Activated naive CD8-positive, alpha-beta T cell treated with anti-CD3 and anti-CD28 coated beads, Interleukin-2, amount 50 U/mL, for 16 hours (primary cell): ENCODE measurements around the gene ALDH1L1.

Experiments used
- DNase-seq: peaks from one replicate; pipeline ENCODE4 v3.0.0-alpha.2; 2020; ENCODE audit warnings: low read depth, low spot score

Gene ALDH1L1

DNA sequence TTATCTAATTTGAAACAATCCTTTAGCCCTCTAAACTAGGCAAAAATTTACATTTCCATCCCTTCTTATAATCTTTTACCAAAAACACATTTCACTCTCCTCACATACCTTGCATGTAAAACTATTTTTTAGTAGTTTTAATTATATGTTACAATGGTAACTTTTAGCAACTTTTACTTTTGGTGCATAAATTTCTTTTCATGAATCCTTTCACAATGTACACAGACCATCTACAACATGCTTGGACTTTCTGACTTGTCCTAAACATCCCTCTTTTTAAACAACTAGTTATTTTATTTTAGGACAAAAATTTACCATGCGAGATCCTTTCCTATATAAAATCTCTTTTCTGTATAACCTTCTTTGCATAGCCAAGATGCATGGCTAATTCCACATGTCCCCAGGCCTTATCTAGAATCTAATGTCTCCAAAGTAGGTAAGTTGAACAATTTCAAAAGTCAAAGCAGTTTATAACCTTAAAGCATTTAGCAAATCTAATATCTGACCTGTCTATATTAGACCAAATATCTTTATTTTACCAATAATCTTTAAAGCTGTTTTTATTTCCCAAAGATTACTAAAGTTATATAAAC lies 14.4 kb upstream of the ALDH1L1 start:
- no peak for DNase-seq

DNA sequence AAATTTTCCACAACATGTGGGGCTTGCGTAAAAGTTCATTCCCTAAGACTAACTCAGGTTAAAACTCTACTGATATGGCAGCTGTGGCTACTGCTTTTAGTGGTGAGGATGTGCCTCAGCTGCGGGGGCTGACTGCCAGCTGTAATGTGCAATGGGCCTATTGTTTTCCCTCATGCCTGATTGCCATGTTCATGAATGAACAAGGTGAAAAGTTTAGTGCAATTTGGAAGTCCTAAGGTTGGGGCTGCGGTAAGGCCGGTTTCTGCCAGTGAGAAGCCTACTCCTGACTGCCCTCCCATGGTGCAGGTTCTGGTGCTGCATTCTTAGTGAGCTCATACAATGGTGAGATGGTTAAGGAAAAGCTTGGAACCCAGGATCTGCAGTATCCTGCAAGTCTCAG lies 10.9 kb upstream of the ALDH1L1 start:
- DNase-seq = no peak

GRCh38 chr3:126187920-126188319 lies 7.5 kb upstream of the ALDH1L1 start:
- DNase-seq = no peak

DNA sequence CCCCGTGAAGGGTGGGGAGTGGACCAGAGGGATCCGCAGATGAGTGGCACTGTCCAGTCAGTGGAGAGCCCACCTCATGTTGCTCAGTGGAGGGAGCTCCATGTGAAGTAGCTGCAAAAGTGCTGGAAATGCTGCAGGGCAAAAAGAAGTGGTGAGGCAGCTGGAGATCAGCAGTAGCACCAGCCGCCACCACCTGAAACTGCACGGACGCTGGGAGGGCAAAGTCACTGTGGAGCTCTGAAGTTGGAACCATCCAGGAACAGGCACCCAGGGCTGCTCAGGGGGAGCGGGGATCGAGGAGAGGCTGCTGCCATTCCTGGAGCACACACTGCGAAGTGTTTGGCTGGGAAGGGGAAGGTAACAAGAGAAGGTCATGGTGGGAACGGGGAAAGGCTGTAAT lies 6.4 kb upstream of the ALDH1L1 start:
- DNase-seq = no peak

DNA sequence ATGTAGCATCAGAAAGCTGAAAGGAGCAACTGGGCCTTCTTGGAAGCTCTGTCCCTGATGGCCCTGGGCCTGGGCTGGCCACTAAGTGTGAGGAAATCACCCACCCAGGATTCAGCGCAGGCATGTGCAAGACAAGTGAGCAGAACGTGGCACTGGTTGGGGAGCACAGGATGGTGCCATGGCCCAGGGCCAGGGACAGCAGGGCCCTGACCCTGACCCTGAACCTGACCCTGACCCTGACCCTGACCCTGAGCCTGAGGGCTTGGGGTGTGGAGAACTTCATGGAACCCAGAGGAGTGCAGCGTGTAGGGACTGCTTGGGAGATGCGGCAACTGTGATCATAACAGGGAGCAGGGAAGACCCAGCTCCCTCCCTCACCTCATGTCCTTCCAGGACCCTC lies 5.9 kb upstream of the ALDH1L1 start:
- no peak for DNase-seq

- no peak for DNase-seq
These were observed 4.1 kb upstream of the ALDH1L1 start for GRCh38 chr3:126184465-126185000.

DNA sequence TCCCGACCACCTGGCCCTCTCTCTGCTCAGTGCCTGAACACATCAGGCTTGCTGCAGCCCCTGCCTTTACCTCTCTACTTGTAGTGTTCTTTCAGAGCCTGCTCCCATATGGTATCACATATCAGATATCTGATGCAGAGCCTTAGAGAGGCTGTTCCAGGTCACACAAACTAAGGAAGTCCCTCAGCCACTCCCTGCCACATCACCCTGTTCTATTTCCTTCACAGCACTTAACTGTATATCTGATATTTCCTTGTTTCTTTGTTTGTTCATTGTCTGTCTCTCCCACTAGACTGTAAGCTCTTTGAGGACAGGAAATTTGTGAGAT lies 976 bp upstream of the ALDH1L1 start:
- DNase-seq = no peak

- no peak for DNase-seq
These were observed 435 bp downstream of the ALDH1L1 start for GRCh38 chr3:126179825-126180476.

DNA sequence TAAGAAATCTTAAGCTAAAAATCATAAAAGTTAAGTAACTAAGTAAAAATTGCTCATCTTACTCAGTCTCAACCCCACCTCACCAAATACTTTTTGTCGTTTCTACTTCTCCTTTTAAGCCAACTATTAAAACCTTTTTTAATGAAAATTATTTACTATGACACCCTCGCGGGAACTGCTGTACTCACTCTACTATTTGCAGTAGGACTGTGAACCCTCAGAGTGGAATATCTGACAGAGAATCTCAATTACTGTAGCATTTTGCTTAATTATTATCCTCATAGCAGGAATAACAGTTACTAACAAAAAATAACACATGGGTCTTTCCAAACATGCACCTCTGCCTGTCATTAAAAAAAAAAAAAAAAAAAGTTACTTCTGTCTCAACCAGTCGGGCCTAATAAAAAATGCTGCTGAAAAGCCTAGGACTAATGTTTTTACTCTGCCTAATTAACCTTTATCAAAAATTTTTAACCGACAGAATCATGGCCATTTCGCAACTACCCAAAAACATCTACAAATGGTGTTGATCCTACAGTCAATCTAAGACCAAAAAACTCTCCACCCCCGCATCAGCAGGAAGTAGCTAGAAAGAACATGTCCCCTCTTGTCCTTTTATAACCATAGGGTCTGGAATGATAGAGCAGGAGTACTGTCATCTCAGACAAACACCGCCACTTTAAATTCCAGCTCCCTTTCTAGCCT lies 10.2 kb downstream of the ALDH1L1 start:
- DNase-seq = no peak

DNA sequence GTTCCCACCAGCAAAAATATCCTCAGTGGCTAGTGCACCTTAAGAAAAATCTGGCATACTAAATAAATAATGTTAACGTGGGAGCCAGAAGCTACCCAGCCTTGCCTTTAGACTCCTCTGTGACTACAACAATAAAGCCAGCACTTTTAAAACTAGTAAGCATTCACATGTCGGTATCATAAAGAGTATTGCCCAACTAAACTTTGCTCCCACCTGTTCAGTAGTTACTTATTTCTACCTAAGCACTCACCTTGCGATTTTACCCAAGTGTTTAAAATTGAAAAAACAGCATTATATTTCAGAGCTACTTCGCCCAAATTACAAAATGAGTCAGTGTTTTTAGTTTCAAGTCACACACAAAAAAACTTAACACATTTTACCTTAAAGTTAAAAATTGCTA lies 12.8 kb downstream of the ALDH1L1 start:
- DNase-seq = no peak

- DNase-seq = no peak
These were observed 14.4 kb downstream of the ALDH1L1 start for GRCh38 chr3:126166009-126166408.

GRCh38 chr3:126161309-126161708 lies 19.1 kb downstream of the ALDH1L1 start:
- DNase-seq = no peak

- DNase-seq = no peak
These were observed 19.9 kb downstream of the ALDH1L1 start for GRCh38 chr3:126160243-126161210.

GRCh38 chr3:126159476-126159875 lies 20.9 kb downstream of the ALDH1L1 start:
- DNase-seq = no peak

DNA sequence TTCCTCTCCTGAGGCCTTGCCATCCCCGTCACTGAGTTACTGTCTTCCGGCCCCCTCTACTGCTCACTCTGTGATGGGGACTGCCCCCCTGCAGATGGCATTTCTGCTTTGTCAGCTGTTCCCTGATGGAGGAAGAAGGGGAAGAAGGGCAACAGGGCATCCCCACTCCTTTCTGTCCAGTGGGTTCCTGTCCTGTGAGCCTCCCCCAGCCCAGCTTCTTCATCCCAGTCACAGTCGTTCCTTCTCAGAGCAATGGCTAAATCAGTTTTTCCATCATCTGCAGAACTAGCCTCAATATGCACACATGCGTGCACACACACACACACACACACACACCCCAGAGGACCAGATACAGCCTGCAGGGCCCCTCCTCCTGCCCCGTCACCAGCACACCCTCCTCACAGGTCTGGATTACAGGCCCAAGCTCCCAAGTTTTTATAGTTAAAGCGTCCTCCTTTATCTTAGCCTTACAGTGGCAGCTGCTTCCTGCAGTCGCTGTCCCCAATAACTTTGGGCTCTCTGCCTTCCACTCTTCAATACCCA lies 21.4 kb downstream of the ALDH1L1 start:
- DNase-seq = no peak

DNA sequence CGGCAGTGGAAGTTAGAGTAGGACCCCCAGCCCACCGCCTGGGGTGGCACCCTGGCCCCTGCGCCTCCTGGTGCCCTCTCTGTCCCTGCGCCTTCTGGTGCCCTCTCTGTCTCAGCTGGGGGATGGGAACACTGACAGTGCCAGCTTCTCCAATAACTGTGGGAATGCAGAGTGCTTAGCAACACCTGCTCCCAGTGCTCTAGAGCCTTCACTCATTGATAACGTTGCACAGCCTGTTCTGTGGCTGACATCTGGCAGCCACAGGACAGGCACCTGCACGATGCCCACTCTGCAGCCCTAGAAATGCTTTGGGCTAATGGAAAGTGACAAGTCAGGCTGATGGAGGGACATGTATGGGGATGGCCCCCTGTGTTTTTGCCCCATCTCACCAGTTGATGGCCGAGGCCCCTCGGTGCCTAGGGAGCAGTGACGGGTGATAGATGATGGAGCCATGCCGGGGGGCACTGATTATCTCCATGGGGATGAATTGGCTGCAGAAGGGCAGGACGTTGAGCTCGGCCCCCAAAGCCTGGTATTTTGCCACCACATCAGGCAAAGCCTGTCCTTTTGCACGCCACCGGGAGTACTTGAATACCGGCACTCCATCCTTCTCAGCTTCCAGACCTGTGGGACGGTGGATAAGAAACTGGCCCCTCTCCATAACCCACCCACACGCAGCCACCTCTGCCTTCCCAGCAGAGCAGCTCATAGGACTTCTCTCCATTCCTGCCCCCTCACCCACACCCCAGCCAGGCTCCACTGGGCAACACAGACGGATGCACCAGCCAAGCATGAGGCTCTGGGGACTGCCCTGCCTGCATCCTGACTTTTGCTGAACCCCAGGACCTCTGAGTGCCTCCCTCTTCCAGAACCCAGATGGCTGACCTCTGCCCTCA lies 22.1 kb downstream of the ALDH1L1 start:
- DNase-seq = no peak

- no peak for DNase-seq
These were observed 23.2 kb downstream of the ALDH1L1 start for GRCh38 chr3:126157083-126157768.

GRCh38 chr3:126156468-126156867 lies 23.9 kb downstream of the ALDH1L1 start:
- no peak for DNase-seq

- no peak for DNase-seq
These were observed 24.6 kb downstream of the ALDH1L1 start for GRCh38 chr3:126155819-126156218.

GRCh38 chr3:126155280-126155640 lies 25.1 kb downstream of the ALDH1L1 start:
- no peak for DNase-seq
